T-helper 1 cell treated with Interleukin-12 subunit alpha and Interleukin-12 subunit beta and Interleukin-4 antibody, amounts not matched to agents 30 ng/mL and 1 ng/mL, for 36 hours (primary cell): Measurements from ENCODE around the gene GPATCH8. TPM values are rescaled to one million over a fixed set of nuclear protein-coding genes. Genes with fewer than 3 reads are reported as not detected.
"Not testable (repeated sequence)": the region's sequence is repeated elsewhere in the genome, so short reads cannot be mapped to it uniquely, and the experiment has no call there.

Source experiments
- intact Hi-C: fragments of 100-400 bp; cut with micrococcal nuclease; formaldehyde crosslinking; loops from one replicate; pipeline ENCODE4 v1.15.1; 2024
- total RNA-seq: library from RNA; stranded (reverse); gene quantifications from 2 replicates; pipeline ENCODE4 v1.2.3, GENCODE V29; 2022

The GPATCH8 gene
- total RNA-seq, 1 donor from 2014 or later = 50.8 TPM

DNA sequence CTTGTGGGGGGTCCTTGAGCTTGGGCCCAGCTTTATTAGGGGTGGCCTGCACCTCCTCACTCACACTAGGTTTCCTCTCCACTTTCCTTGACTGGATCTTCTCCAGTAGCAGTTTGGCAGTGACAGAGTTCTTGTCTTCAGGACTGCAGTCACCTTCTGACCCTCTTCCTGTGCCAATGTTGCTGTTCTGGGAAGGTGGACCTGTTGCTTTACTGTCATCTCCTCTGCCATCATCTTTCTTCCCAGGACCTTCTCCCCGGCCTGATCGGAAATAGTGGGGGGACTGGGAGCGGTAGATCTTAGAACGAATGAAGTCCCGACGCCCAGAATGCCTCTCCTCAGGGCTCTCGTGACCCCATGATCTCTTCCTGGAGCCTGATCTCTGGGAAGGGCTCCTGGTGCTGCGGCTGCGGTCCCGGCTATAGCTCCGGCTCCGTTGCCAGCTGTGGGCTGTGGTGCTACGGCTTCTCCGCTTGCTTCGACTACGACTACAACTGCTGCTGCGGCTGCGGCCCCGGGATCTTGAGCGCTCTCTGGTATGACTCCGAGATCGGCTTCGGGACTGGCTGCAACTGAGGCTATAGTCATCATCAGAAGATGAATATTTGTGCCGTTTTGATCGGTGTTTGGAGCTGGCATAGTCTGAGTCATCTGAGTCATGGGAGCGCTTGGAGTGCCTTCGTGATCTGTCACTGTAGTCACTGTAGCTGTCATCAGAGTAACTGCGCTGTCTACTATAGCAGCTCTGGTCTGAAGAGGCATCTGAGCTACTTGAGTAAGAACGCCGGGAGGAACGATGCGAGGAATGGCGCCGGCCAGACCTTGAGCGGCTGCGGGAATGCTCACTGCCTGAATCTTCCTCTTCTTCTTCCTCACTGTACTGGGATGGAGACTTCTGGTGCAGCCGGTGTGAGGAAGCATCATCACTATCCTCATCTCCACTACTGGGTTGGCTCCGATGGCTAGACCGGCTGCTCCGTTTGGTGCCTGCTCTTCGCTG is 104.2 kb downstream of the GPATCH8 start:
- intact Hi-C loops = no loop called here

DNA sequence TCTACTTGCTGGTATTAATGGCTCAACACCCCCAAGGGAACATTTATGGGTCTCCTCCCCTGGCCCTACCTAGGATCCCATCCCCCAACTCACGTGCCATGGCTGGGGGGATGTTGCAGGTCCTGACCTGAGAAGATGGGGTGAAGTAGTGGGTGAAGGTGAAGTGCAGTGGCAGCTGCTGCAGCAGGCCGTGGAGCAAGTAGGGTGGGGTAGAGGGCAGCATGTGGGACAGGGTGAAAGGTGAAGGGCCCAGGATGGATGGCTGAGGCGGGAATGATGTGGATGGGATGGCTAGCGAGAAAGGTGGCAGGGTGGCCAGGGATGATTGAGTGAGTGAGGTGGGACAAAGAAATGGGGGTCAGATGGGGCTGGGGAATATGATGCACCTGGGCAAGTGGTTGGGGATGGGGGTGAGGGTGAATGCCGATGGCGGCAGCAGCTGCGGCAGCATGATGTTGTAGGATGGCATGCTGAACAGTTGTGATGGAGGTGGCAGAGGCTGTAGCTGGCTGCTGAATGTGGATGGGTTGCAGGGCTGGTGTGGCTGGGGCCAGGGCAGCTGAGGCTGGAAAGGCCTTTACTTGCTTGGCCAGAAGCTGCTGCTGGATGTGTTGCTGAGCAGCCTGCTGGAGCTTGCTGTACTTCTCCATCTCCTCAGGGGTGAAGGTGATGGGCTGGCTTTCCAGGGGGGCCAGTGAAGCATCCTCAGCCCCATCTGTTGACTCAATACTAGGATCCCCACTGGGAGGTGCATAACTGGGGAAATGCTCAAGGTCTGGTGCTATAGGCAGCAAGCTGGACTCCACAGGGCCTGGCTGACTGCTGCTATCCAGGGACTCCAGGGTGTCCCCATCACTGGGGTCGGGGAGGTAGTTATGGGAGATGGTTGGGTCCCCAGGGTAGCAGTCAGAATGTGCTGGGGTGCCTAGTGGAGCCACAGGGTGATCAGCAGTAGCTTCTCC is 105.4 kb downstream of the GPATCH8 start:
- intact Hi-C loops = no loop called here

DNA sequence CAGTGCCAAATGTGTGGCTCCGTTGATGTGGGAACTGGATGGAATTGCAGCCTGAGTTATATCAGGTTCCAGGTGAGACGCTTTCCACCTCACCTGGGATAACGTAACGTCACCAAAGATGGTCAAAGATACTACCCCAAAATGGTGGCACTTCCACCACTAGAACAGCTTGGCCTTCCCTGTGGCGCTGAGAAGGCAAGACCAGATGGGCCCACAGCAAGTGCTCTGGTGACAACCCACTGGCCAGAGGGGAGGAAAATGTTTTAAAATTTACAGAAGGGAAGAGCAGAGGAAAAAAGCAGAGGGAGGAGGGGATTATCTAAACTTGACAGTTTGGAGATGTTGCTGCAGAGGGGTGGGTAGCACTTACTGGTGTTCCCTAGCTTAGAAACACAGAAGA is 106.3 kb downstream of the GPATCH8 start:
- intact Hi-C loops = no loop called here

DNA sequence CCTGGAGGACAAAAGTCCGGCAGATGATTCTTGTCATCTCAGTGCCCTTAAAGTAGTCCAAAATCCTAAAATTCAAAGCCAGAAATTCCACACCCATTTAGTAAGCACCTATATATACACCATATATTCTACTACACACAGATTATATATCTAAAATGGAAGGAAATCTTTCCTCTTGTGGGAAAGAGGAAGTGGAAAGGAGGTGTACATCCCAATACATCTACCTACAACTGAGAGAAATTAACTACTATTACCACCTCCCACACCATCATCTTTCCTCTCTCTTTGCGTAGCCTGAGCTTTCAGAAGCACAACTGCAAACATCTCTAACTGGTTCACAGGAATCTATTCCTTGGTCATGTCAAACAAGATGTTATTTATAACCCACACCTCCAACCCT is 108.4 kb downstream of the GPATCH8 start:
- intact Hi-C loops = no loop called here

DNA sequence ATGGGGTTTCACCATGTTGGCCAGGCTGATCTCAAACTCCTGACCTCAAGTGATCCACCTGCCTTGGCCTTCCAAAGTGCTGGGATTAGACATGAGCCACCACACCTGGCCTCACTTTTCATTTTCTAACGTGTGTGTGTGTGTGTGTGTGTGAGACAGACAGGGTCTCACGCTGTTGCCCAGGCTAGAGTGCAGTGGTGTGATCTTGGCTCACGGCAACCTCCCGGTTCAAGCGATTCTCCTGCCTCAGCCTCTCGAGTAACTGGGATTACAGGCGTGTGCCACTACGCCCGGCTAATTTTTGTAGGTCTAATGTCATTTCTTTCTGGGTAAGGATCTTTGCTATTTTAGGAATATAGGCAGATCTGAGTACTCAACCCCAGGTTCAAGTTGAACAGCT is 109.1 kb downstream of the GPATCH8 start:
- intact Hi-C loops = not testable (repeated sequence)

DNA sequence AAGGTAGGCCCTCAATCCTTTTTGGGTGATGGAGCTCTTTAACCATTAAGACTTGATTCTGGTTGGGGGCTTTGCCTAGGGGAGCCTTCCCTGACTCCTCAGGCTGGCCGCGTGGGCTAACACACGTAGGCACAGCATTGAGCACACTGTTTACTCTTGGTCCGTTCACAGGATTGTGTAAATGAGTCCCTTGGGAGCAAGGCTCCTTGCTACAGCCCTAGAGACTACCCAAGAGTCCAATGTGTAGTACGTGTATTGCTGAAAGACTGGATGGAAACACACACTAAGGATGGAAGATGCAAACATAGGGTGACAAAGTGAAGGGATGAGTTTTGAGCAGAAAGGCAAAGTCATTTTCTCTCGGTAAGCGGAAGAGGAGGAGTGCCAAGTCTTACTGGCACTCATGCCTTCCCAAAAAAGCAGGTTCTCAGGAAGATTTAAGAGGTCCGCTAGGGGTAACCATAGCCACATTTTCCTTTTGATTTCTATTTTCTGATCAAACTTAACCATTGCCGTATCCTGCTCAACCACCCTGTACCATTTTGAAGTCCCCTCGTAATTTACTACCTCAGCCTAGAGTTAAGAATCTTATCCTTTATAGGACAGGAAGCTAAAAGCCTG is 112.8 kb downstream of the GPATCH8 start:
- intact Hi-C loops = no loop called here

DNA sequence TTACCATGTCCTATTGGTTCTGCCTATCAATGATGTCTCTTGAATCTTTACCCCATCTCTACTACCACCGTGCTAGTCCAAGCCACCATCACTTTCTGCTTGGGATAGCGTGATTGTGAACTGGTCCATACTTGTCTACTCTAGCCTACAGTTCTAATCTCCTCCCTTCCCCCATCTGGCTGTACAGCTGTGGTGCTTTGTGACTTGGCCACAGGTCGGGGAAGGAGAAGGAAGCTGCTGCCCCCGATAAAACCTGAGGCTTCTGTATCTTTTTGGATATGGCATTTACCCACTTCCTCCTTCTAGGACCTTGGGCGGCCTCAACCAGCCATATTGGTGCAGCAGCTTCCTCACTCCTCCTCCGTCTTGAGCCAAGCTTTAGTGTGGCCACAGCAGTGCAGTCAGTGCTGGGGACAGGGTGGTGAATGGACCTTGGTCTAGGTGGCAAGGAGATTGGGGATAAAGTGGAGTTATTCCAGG is 113.4 kb downstream of the GPATCH8 start:
- intact Hi-C loops = no loop called here

DNA sequence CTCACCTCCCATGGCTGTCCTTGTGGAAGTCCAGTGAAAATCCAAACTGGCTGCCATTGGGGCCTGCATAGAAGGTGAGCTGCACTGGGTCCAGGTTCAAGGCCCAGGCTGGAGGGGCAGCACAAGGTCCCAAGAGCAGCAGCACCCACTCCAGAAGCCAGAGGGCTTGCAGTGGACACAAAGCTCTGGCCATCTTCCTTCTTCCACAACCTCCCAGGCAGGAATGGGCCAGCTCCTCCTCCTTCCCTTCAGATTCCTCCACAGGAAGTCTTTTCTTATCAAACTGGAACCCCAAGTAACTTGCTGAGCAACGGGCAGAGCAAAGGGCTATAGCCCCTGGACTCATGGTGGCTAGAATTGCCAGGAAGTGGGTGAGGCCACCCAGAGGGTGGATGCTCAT is 113.9 kb downstream of the GPATCH8 start, which contains the start of gene ITGA2B:
Gene ITGA2B (minus strand): TSS at position 369 of the 400 bp plus-strand sequence. CDS start 176 bp downstream, at position 193.
- intact Hi-C loops = no loop called here

DNA sequence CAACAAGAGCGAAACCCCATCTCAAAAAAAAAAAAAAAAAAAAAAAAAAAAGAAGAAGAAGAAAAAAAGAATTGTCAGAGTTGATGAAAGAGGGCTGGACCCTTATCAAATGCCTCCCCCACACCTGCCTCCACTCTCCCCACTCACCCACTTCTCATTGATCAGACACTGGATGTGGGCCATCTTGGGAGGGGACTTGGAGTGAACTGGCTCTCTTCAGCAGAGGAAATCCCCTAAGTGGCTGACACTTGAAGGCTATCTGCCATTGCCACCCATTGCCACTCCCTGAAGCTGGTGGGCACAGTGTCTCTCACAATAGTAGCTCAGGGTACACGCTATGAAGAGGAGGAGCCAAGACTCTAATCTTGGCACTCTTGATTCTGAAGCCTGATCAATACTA is 115.4 kb downstream of the GPATCH8 start:
- intact Hi-C loops = no loop called here

DNA sequence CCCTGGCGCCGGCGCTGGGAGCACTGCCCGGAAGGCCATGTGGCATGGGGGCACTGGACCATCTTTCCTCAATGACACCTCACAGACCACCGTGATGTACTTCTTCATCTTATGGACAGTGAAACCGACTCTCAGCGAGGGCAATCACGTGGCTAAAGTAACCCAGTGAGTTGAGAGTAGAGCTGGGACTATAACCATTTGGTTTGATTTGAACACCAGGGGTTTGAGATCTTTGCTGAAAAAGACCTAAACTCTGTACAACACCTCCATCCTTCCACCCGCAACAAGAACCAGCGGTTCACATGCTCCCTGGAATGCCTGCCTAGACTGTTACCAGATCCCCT is 117.1 kb downstream of the GPATCH8 start:
- intact Hi-C loops = no loop called here

DNA sequence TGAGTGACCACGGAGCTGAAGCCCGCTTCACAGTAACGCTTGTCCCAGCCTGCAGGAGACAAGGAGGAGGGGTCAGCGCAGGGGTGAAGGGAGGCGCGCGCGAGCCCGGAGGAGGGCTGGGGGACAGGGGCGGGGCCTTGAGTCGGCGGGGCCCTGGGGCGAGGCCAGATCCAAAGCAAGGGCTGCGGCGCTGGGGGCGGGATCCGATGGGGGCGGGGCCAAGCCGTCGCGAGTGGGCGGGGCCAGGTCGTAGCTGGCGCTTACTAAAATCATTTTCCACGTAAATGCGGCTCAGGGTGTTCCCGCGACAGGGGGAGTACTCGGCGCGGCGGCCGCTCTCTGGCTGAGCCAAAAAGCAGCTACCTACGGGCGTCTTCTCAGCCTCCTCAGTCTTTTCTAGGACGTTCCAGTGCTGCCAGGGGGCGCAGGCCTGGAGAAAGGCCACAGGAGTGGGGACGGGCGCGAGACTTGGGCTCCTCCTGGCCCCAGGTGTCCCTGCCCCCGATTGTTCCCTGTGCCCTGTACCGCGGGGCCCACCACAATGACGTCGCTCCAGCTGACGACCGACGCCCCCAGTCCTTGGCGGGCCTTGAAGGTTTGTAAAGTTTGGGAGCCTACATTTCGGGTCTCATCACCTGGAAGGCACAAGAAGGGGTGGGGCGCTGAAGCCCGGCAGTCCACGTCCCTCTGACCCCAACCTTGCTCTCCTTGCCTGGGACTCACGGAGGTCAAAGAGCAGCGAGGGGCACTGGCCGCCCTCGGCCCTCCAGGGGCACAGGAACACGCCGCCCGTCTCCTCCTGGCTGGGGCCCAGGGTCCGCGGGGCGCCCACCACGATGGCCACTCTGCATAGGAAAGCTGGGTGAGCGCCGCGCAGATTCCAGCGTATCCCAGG is 117.7 kb downstream of the GPATCH8 start:
- intact Hi-C loops = loop anchor here (1.0 to 2.0 kb wide), 6 partner anchors 22 to 390 kb away; partner anchors contain the start of genes FAM171A2, GPATCH8, GRN and SLC25A39

DNA sequence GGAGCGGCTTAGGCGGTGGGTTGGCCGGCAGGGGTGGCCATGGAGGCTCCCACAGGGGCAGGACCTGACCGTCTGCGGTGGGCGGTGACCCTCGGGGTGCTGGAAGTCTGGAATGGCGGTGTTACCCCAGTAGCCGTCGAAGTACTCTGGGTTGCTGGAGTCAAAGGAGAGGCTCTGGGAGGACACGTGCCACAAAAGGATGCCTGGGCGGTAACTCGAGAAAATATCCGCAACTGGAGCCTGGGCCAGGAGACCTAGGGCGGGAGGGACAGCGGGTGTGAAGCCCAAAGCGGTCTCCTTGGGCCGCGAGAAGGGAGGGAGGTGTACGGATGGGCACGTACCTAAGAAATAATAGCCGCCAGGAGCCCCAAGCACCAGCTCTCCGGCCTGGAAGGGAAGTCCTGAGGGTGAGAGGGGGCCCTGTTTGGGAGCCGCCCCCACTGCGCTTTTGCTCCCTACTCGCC is 118.4 kb downstream of the GPATCH8 start:
- intact Hi-C loops = loop anchor here (1.0 to 2.0 kb wide), 6 partner anchors 22 to 390 kb away; partner anchors contain the start of genes FAM171A2, GPATCH8, GRN and SLC25A39

DNA sequence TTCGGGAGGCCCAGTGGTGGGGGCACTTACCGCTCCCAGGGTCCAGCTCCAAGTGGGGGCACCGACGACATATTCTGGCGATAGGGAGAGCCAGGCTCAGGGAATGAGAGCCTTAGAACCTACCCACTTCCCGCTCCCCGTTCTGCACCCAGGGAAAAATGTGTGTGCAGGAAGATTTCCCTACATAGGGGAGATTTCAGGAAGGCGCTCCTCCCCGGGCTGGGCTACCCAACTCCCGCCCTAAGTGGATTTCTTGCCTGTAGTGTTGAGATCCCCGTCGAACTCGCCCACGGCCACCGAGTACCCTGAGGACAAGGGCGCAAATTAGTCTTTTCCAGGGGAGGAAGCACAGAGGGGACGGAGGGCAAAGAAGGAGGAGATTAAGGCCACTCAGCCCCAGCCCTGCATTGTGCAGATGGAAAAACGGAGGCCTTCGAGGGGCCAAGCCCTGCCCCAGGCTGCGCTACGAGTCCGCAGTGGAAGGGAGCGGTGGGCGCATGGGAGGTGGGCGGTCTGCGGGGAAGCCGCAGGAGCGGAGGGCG is 118.9 kb downstream of the GPATCH8 start:
- intact Hi-C loops = loop anchor here (2.0 kb wide), 2 partner anchors 60 to 118 kb away; partner anchors contain the start of genes GPATCH8 and SLC25A39

DNA sequence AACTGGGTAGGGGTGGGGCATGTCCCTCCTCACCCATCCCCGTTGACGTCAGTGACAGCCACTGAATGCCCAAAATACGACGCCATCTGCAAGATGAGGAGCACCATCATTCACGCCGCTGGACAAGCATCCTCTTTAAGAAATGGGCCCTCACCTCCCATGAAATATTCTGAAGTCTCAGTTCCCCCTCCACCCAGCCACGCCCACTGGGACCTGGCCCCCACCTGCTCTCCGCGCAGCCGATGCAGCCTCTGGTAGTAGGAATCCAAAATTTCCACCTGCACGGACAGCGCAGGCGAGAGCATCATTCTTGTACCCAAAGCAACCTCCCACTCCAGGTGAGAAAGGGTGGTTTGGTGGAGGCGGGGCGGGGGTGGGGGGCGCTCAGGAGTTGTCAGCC is 119.3 kb downstream of the GPATCH8 start:
- intact Hi-C loops = loop anchor here (2.0 kb wide), 2 partner anchors 59 to 119 kb away; partner anchors contain the start of genes GPATCH8 and SLC25A39

DNA sequence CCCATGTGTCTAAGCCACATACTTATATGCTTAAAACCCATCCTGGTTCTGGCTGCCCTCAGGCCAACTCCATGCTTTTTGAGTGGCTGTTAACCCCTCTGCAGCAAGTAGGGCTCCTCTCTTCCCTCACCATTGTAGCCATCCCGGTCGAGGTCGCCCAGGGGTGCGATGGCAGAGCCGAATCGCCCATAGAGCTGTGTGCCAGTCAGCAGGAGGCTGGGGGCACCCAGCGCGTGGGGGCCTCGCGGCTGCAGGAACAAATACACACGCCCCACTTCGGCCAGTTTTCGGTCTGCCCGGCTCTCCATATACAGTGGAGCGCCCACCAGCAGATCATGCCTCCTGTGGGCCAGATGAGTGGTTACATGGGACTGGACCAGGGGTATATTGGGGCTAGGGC is 119.8 kb downstream of the GPATCH8 start:
- intact Hi-C loops = no loop called here

DNA sequence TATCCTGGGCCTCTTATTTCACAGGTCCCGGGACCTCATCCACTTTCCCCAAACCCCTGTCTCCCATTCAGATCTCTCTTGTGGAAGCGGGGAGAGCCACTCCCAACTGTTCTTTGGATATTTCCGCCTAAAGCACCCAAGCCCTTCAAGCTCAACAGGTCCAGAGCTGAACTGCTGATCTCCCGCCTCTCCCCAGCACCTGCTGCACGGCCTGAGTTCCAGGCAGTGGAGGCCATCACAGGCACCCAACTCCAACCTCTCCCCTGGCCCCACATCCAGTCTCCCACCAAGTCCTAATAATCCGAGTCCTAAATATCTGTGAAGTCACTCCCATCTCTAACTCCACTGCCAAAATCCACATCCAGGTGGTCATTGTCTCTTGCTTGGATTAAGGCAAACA is 120.3 kb downstream of the GPATCH8 start:
- intact Hi-C loops = no loop called here

DNA sequence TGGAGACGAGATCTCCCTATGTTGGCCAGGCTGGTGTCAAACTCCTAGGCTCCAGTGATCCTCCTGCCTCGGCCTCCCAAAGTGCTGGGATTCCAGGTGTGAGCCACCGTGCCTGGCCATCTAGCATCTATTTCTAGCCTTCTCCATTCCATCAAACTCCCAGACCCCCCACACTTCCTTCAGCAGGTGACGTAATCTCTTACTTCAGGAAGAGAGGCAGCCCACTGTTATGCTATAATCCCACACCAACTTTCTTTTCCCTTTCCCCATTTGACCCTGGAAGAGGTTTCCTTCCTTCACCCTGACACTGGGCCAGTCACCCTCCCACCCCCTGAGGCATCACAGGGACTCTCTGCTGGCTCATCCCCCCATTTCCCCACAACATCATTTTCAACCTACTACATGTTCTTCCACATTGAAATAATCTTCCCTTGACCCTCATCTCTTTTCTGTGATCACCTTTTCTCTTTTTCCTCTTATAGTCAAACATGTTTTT is 121.3 kb downstream of the GPATCH8 start:
- intact Hi-C loops = no loop called here

DNA sequence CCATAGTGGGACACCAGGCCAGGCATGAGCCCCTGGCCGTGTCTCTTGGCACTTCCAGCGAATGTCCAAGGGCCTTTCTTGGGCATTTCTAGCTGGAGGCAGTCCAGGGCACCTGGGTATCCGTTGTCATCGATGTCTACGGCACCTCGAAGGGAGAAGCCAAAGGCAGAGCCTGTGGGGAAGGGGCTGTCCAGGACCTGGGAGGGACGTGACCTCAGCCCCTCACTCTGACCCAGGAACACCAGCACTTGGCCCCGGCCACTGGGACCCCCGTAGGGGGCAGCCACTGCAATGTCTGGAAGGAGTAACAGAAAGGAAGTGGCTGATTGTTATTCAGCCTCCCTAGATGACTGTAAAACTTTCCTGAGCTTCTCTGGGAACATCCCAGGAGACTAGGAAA is 122.4 kb downstream of the GPATCH8 start:
- intact Hi-C loops = no loop called here

DNA sequence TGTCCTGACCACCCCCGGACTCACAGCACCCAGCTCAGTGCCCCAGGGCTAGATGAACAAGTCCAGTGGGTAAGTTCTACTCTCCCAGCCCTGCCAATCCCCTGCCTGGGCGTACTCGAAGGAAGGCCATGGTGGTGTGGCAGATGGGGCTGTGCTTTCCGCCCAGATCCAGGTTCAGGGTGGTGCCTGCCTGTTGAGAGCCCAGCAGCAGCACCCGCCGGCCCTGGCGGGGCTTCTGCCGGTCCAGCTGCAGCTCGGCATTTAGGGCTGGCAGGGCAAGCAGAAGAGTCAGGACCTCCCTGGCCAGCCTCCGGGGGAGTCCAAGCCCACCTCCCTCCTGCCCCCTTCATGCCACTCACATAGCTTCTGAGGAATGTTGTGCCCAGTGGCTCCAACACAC is 123.3 kb downstream of the GPATCH8 start:
- intact Hi-C loops = no loop called here
